B cell (primary cell): ENCODE data around the gene SNAPC4. TPM values are rescaled to one million over a fixed set of nuclear protein-coding genes. Genes with fewer than 3 reads are reported as not detected.
"Not testable (repeated sequence)": the region's sequence is repeated elsewhere in the genome, so short reads cannot be mapped to it uniquely, and the experiment has no call there.

Experiments
- ATAC-seq: fragments of 200-7000 bp; cut with Tn5 transposase; one replicate; pipeline ENCODE4 v1.10.0; 2021; ENCODE audit warnings: low read depth, mild to moderate bottlenecking, moderate number of reproducible peaks, moderate library complexity
- CTCF ChIA-PET: fragments of 350-600 bp; sonication (Branson Sonifier 250); formaldehyde crosslinking; loops from one replicate; lab custom pipeline; 2021; ENCODE audit warnings: antibody characterized with exemption, inconsistent platforms; lab: Charles Lee
- POLR2A ChIA-PET: fragments of 350-600 bp; sonication (Branson Sonifier 250); formaldehyde crosslinking; loops from one replicate; lab custom pipeline; 2021; ENCODE audit warnings: antibody characterized with exemption; lab: Charles Lee
- DNase-seq: peaks from one replicate; pipeline ENCODE4 v3.0.0; 2013
- H2AFZ ChIP-seq: 2 replicates; pipeline ENCODE4 v1.6.1; 2012; ENCODE audit warnings: mild to moderate bottlenecking, low read depth, low read length; ENCODE audit not compliant: insufficient read depth, poor library complexity, severe bottlenecking
- H3K27ac ChIP-seq, 2 donors: 1 replicate in 1 of 2; 2 replicates in 1 of 2; pipeline ENCODE4 v1.5.1; 2012 to 2013; ENCODE audit warnings: low read length in 2 of 2, mild to moderate bottlenecking in 2 of 2, moderate library complexity in 1 of 2
- H3K27me3 ChIP-seq, 4 experiments: fragments of 200-600 bp in 1 of 4; sonication (generic) in 1 of 4; replicated peaks in 1 of 4; 1 replicate in 2 of 4; 2 replicates in 2 of 4; pipeline versions ENCODE4 v1.6.1 to v1.7.0; 2013 to 2016; ENCODE audit warnings: low read length in 3 of 4, mild to moderate bottlenecking in 2 of 4, mixed read lengths in 1 of 4, moderate library complexity in 1 of 4; ENCODE audit not compliant: insufficient read depth in 4 of 4, control insufficient read depth in 3 of 4; ENCODE audit errors: control extremely low read depth in 1 of 4
- H3K36me3 ChIP-seq, 2 experiments: replicated peaks in 1 of 2; 1 replicate in 1 of 2; 2 replicates in 1 of 2; pipeline versions ENCODE4 v1.6.1 to v1.7.1; 2013; ENCODE audit warnings: low read length in 1 of 2; ENCODE audit not compliant: insufficient read depth in 2 of 2, control insufficient read depth in 1 of 2; ENCODE audit errors: control extremely low read depth in 1 of 2, extremely low read depth in 1 of 2
- H3K4me1 ChIP-seq, 2 donors: fragments of 200-600 bp in 1 of 2; sonication (generic) in 1 of 2; 1 replicate in 1 of 2; 2 replicates in 1 of 2; pipeline versions ENCODE4 v1.5.1 to v1.6.1; 2013 to 2017; ENCODE audit warnings: low read length in 2 of 2; ENCODE audit not compliant: control insufficient read depth in 2 of 2, insufficient read depth in 2 of 2
- H3K4me2 ChIP-seq: replicated peaks from 2 replicates; pipeline ENCODE3; 2012; ENCODE audit warnings: mild to moderate bottlenecking, low read depth, low read length; ENCODE audit not compliant: poor library complexity, severe bottlenecking
- H3K4me3 ChIP-seq, 5 experiments: fragments of 200-600 bp in 1 of 5; sonication (generic) in 1 of 5; 1 replicate in 3 of 5; 2 replicates in 2 of 5; pipeline versions ENCODE4 v1.5.1 to v1.7.0; 2011 to 2016; ENCODE audit warnings: low read length in 4 of 5, mild to moderate bottlenecking in 4 of 5, low read depth in 2 of 5, control low read depth in 1 of 5, moderate library complexity in 1 of 5; ENCODE audit not compliant: insufficient read depth in 1 of 5; ENCODE audit errors: control extremely low read depth in 1 of 5, extremely low read depth in 1 of 5
- H3K79me2 ChIP-seq: fragments of 200-600 bp; sonication (generic); one replicate; pipeline ENCODE4 v1.6.0; 2016; ENCODE audit warnings: low read length; ENCODE audit not compliant: control insufficient read depth, insufficient read depth
- H3K9ac ChIP-seq: fragments of 200-600 bp; sonication (generic); 2 replicates; pipeline ENCODE4 v1.6.1; 2017; ENCODE audit warnings: mild to moderate bottlenecking, low read length, moderate library complexity
- H3K9me3 ChIP-seq, 3 donors: one replicate each; pipeline versions ENCODE4 v1.6.1 to v1.7.1; 2013; ENCODE audit warnings: low read length in 2 of 3; ENCODE audit not compliant: control insufficient read depth in 2 of 3, insufficient read depth in 1 of 3; ENCODE audit errors: control extremely low read depth in 1 of 3
- H4K20me1 ChIP-seq: 2 replicates; pipeline ENCODE4 v1.6.0; 2012; ENCODE audit warnings: mild to moderate bottlenecking, low read length; ENCODE audit not compliant: insufficient read depth, control insufficient read depth, poor library complexity, severe bottlenecking
- H3K27ac Mint-ChIP-seq: one replicate; pipeline ENCODE4 v1.8.0; 2021; ENCODE audit warnings: mixed read lengths
- H3K27me3 Mint-ChIP-seq: one replicate; pipeline ENCODE4 v1.8.0; 2021; ENCODE audit warnings: mixed read lengths
- H3K4me1 Mint-ChIP-seq: one replicate; pipeline ENCODE4 v1.8.0; 2021; ENCODE audit warnings: mixed read lengths
- H3K4me3 Mint-ChIP-seq: one replicate; pipeline ENCODE4 v1.8.0; 2021; ENCODE audit warnings: mixed read lengths
- H3K9me3 Mint-ChIP-seq: one replicate; pipeline ENCODE4 v1.8.0; 2022; ENCODE audit warnings: mixed read lengths; ENCODE audit not compliant: insufficient read depth
- WGBS: methylation state at CpG from one replicate; pipeline ENCODE4 v1.1.5; 2013; ENCODE audit warnings: missing lambda C conversion rate; ENCODE audit not compliant: insufficient coverage; 5-methylcytosine and 5-hydroxymethylcytosine counted together
- intact Hi-C: fragments of 100-400 bp; cut with micrococcal nuclease; formaldehyde crosslinking; loops from one replicate; pipeline ENCODE4 v1.10.0; 2022
- polyA plus RNA-seq: library from polyadenylated mRNA; depleted of rRNA; stranded (reverse); fragments of >200 nt; gene quantifications from 2 replicates; pipeline ENCODE4 v1.2.3, GENCODE V29; 2012
- total RNA-seq, 2 donors: library from RNA; stranded (reverse); fragments of 120-200 nt in 1 of 2; gene quantifications; 1 replicate in 1 of 2; 2 replicates in 1 of 2; pipeline versions ENCODE4 v1.2.3 to v1.2.4, GENCODE V29; 2013 to 2022

SNAPC4 gene
- total and polyA plus RNA-seq, 2 donors (not counting 1 experiment from before 2014, with no cell fraction given), result 13.1 to 15.6 TPM

DNA sequence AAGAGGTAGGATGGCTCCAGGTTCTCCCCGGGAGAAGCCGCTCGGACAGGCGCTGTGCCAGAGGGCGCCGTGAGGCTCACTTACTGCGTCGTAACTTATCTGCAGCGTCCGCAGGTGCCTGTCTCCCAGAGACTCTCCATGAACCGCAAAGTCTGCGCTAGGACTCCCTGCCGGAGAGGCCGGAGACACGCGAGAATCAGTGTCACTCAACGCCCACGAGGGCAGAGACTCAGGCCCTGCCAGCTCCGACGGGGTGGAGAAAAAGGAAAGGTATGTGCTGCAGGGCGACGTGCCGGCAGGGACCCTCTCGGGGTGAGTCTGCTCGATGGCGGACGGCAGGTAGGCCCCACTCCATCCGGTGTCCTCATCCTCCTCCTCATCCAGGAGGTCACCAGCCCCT, 7.1 kb upstream of the SNAPC4 start:
- DNase-seq, ATAC-seq, H3K27me3 ChIP-seq, H3K9ac ChIP-seq, H3K27ac Mint-ChIP-seq, H2AFZ ChIP-seq, H3K9me3 Mint-ChIP-seq, intact Hi-C loops, CTCF ChIA-PET, H3K27me3 Mint-ChIP-seq, H3K9me3 ChIP-seq, H3K4me2 ChIP-seq, H3K4me3 ChIP-seq, H3K27ac ChIP-seq, H3K4me3 Mint-ChIP-seq: not testable (repeated sequence)
- POLR2A ChIA-PET, result interaction anchor here (0.7 kb wide), 1 partner anchor 132 kb away, joined by 3 read pairs; no protein-coding TSS in a partner anchor
- Histone ChIP-seq H3K36me3 (peaks cover 0 to 29% of the 10 kb centered on the region in 2 experiments), H3K4me1 (peaks cover 49 to 61% of the 10 kb centered on the region in 2 donors), H4K20me1 (peaks cover 32% of the 10 kb centered on the region), H3K79me2 (peaks cover 49% of the 10 kb centered on the region)
- 99% methylated on average over 20 of the region's 28 CpGs for WGBS
- H3K4me1 Mint-ChIP-seq, result peaks cover 62% of the 10 kb centered on the region

- 97% methylated on average over 10 of the region's 10 CpGs for WGBS
- H3K4me3 ChIP-seq, ATAC-seq, H2AFZ ChIP-seq, H3K27me3 Mint-ChIP-seq, H3K27ac Mint-ChIP-seq, H3K9me3 ChIP-seq, DNase-seq, H3K4me3 Mint-ChIP-seq, H3K27me3 ChIP-seq, H3K4me2 ChIP-seq, H3K9me3 Mint-ChIP-seq, POLR2A ChIA-PET, H3K27ac ChIP-seq, intact Hi-C loops, H3K9ac ChIP-seq: not testable (repeated sequence)
- H3K36me3 ChIP-seq, result peaks cover 0 to 28% of the 10 kb centered on the region in 2 experiments
- peaks cover 39 to 50% of the 10 kb centered on the region in 2 donors for H3K4me1 ChIP-seq
- H4K20me1 ChIP-seq, result peaks cover 20% of the 10 kb centered on the region
- peaks cover 54% of the 10 kb centered on the region for H3K4me1 Mint-ChIP-seq
- CTCF ChIA-PET, result interaction anchor here (0.6 to 1.0 kb wide), 2 partner anchors 43 to 548 kb away, joined by 3 read pairs; partner anchors contain the start of gene DNLZ
- peaks cover 45% of the 10 kb centered on the region for H3K79me2 ChIP-seq
These were observed 5.9 kb upstream of the SNAPC4 start for GRCh38 chr9:136405904-136406303.
